Parathyroid adenoma (tissue), 2 donors: ENCODE results near the gene CASTOR1.

Experiments used
- H2AFZ ChIP-seq: fragments of 300-600 bp; sonication (generic); one replicate; pipeline ENCODE4 v1.7.0; 2017; ENCODE audit warnings: antibody characterized with exemption, mild to moderate bottlenecking
- H3K27ac ChIP-seq: fragments of 300-600 bp; sonication (generic); one replicate; pipeline ENCODE4 v1.7.0; 2017
- H3K27me3 ChIP-seq: fragments of 300-600 bp; sonication (generic); one replicate; pipeline ENCODE4 v1.7.0; 2017; ENCODE audit warnings: low read length; ENCODE audit not compliant: control insufficient read depth, insufficient read depth
- H3K36me3 ChIP-seq: fragments of 300-600 bp; sonication (generic); one replicate; pipeline ENCODE4 v1.7.0; 2017; ENCODE audit warnings: low read length; ENCODE audit not compliant: control insufficient read depth, insufficient read depth
- H3K4me1 ChIP-seq: fragments of 300-600 bp; sonication (generic); one replicate; pipeline ENCODE4 v1.7.0; 2017; ENCODE audit warnings: control low read depth
- H3K4me2 ChIP-seq: fragments of 300-600 bp; sonication (generic); one replicate; pipeline ENCODE4 v1.7.0; 2017; ENCODE audit warnings: low read length
- H3K4me3 ChIP-seq: fragments of 300-600 bp; sonication (generic); one replicate; pipeline ENCODE4 v1.7.0; 2017; ENCODE audit warnings: low read depth, low read length
- H3K79me2 ChIP-seq: fragments of 300-600 bp; sonication (generic); one replicate; pipeline ENCODE4 v1.7.0; 2017; ENCODE audit warnings: control low read depth
- H3K9ac ChIP-seq: fragments of 300-600 bp; sonication (generic); one replicate; pipeline ENCODE4 v1.7.0; 2017; ENCODE audit warnings: mild to moderate bottlenecking
- H3K9me3 ChIP-seq: fragments of 300-600 bp; sonication (generic); one replicate; pipeline ENCODE4 v1.7.0; 2017; ENCODE audit warnings: low read length; ENCODE audit not compliant: control insufficient read depth
- CTCF ChIP-seq: fragments of 300-600 bp; sonication (generic); IDR thresholded peaks from one replicate; pipeline ENCODE4 v1.7.0; 2017; ENCODE audit warnings: antibody characterized with exemption, mild to moderate bottlenecking
- donor health status: primary hyperparathyroidism.

CASTOR1 gene

GRCh38 chr22:30284666-30285065 is 4.6 kb downstream of the CASTOR1 start:
- Histone ChIP-seq H3K9ac (no peak overlapping the region), H3K36me3 (no peaks in the 10 kb centered on the region), H3K27me3 (no peaks in the 10 kb centered on the region), H3K4me3 (no peak overlapping the region), H3K27ac (no peak overlapping the region), H3K9me3 (no peaks in the 10 kb centered on the region), H3K4me1 (no peaks in the 10 kb centered on the region), H3K4me2 (no peak overlapping the region), H2AFZ (no peak overlapping the region), H3K79me2 (no peaks in the 10 kb centered on the region)
- no peak for TF ChIP-seq CTCF

DNA sequence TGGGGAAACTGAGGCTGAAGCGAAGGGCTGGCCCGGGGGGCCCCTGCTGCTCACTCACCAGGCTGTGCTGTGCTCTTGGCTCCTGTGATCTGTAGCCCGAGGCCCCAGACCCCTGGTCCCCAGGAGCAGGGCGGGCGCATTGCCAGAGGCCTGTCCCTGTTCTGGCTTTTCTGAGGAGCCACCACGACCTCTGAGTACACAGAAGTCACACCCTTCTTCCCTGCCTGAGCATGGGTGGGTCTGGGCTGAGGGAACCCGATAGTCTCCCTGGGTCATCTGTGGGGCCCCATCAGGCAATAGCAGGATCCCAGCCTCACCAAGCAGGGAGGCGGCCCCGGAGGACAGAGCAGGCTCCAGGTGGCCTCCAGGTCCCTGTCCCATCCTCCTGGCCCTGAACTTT is 5.1 kb downstream of the CASTOR1 start:
- Histone ChIP-seq H3K27ac (no peak overlapping the region), H3K27me3 (no peaks in the 10 kb centered on the region), H3K4me1 (no peaks in the 10 kb centered on the region), H3K36me3 (no peaks in the 10 kb centered on the region), H2AFZ (no peak overlapping the region), H3K9ac (no peak overlapping the region), H3K79me2 (no peaks in the 10 kb centered on the region), H3K4me3 (no peak overlapping the region), H3K4me2 (no peak overlapping the region), H3K9me3 (no peaks in the 10 kb centered on the region)
- TF ChIP-seq CTCF: no peak

- no peak overlapping the region for H3K27ac ChIP-seq
- no peaks in the 10 kb centered on the region for H3K4me1 ChIP-seq
- H3K4me2 ChIP-seq: no peak overlapping the region
These were observed 6.0 kb downstream of the CASTOR1 start for GRCh38 chr22:30283342-30283741.

DNA sequence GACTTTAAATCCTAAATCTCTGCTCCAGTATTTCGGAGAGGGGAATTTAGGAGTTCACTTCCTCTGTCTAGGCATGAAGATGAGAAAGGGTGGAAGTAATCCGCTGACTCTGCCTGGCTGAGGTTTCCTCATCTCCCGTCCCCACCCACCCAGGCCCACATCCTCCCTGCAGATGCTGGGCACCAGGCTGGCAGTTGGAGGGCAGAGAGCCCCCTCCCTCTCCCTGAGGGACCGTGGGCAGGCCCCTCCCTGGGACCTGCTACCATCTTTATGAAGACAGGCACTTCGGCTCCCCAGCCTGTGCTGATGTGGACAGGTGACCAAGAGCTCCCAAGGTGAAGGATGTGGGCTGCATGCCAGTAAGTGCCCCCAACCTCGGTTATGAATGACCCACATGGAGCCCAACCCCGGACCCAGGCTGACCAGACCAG is 6.7 kb downstream of the CASTOR1 start:
- no peak for TF ChIP-seq CTCF

More at GRCh38 chr22:30283342-30283741, 6.0 kb downstream of the CASTOR1 start:
- Histone ChIP-seq H3K36me3 (no peaks in the 10 kb centered on the region), H3K27me3 (no peaks in the 10 kb centered on the region), H3K9me3 (no peaks in the 10 kb centered on the region), H2AFZ (no peak overlapping the region), H3K9ac (no peak overlapping the region), H3K79me2 (no peaks in the 10 kb centered on the region), H3K4me3 (no peak overlapping the region)
- TF ChIP-seq CTCF: no peak

DNA sequence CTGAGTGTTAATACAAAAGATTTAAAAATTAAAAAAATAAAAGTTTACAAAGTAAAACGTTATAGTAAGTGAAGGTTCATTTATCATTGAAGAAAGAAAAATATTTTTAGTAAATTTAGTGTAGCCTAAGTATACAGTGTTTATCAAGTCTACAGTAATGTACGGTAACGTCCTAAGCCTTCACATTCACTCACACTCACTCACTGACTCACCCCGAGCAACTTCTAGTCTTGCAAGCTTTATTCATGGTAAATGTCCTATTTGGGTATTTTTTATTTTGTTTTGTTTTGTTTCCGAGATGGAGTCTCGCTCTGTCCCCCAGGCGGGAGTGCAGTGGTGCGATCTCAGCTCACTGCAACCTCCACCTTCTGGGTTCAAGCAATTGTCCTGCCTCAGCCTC is 8.8 kb downstream of the CASTOR1 start:
- no peak overlapping the region for H3K4me3 ChIP-seq
- no peaks in the 10 kb centered on the region for H3K27me3 ChIP-seq
- H3K9ac ChIP-seq: no peak overlapping the region
- no peak overlapping the region for H3K4me2 ChIP-seq
- no peak overlapping the region for H2AFZ ChIP-seq
- no peak overlapping the region for H3K27ac ChIP-seq
- no peaks in the 10 kb centered on the region for H3K9me3 ChIP-seq
- H3K79me2 ChIP-seq: no peaks in the 10 kb centered on the region
- H3K4me1 ChIP-seq: no peaks in the 10 kb centered on the region
- no peaks in the 10 kb centered on the region for H3K36me3 ChIP-seq
- TF ChIP-seq CTCF: no peak

More for the DNA sequence above, 6.7 kb downstream of the CASTOR1 start:
- Histone ChIP-seq H3K4me1 (no peaks in the 10 kb centered on the region), H3K79me2 (no peaks in the 10 kb centered on the region), H2AFZ (no peak overlapping the region), H3K4me3 (no peak overlapping the region), H3K36me3 (no peaks in the 10 kb centered on the region), H3K9ac (no peak overlapping the region), H3K9me3 (no peaks in the 10 kb centered on the region), H3K27ac (no peak overlapping the region), H3K27me3 (no peaks in the 10 kb centered on the region), H3K4me2 (no peak overlapping the region)
